HEK293T (cell line): Measurements from ENCODE around the gene PRELID3B.

Experiments used
- CTCF ChIA-PET: fragments of 350-600 bp; formaldehyde crosslinking; extraction: SDS; loops from one replicate; lab custom pipeline; 2021; ENCODE audit warnings: antibody characterized with exemption, inconsistent platforms; lab: Yijun Ruan, JAX
- POLR2A ChIA-PET: fragments of 350-600 bp; formaldehyde crosslinking; extraction: SDS; loops from one replicate; lab custom pipeline; 2020; ENCODE audit warnings: antibody characterized with exemption, inconsistent platforms; lab: Yijun Ruan, JAX
- DNase-seq: peaks from one replicate; pipeline ENCODE4 v3.0.0; 2012; ENCODE audit warnings: mixed read lengths; ENCODE audit errors: extremely low spot score
- ARNT ChIP-seq: fragments of 450-650 bp; IDR thresholded peaks from 2 replicates; pipeline ENCODE4 v1.6.1; 2017; ENCODE audit warnings: mild to moderate bottlenecking
- BHLHE40 ChIP-seq: fragments of 450-650 bp; IDR thresholded peaks from 2 replicates; pipeline ENCODE4 v1.6.1; 2016; ENCODE audit warnings: mild to moderate bottlenecking, moderate library complexity, borderline replicate concordance
- CTBP1 ChIP-seq: fragments of 450-650 bp; IDR thresholded peaks from 2 replicates; pipeline ENCODE4 v1.6.1; 2016; ENCODE audit warnings: borderline replicate concordance
- ELF4 ChIP-seq: fragments of 450-650 bp; IDR thresholded peaks from 2 replicates; pipeline ENCODE4 v1.6.1; 2017; ENCODE audit warnings: antibody characterized with exemption
- FOXA1 ChIP-seq: fragments of 450-650 bp; IDR thresholded peaks from 2 replicates; pipeline ENCODE4 v1.6.1; 2016; ENCODE audit warnings: mild to moderate bottlenecking
- FOXK2 ChIP-seq: fragments of 450-650 bp; IDR thresholded peaks from 2 replicates; pipeline ENCODE4 v1.6.1; 2016; ENCODE audit warnings: mild to moderate bottlenecking
- FOXM1 ChIP-seq: fragments of 450-650 bp; IDR thresholded peaks from 2 replicates; pipeline ENCODE4 v1.6.1; 2017; ENCODE audit warnings: mild to moderate bottlenecking, borderline replicate concordance
- HDGF ChIP-seq: fragments of 450-650 bp; IDR thresholded peaks from 2 replicates; pipeline ENCODE4 v1.6.1; 2017; ENCODE audit warnings: antibody characterized with exemption, borderline replicate concordance
- L3MBTL2 ChIP-seq: fragments of 450-650 bp; conservative IDR thresholded peaks from 2 replicates; pipeline ENCODE4 v1.6.1; 2016; ENCODE audit warnings: mild to moderate bottlenecking
- LEF1 ChIP-seq: fragments of 450-650 bp; IDR thresholded peaks from 2 replicates; pipeline ENCODE4 v1.6.1; 2017; ENCODE audit warnings: mild to moderate bottlenecking, borderline replicate concordance
- NFRKB ChIP-seq: fragments of 450-650 bp; IDR thresholded peaks from 2 replicates; pipeline ENCODE4 v1.6.1; 2016; ENCODE audit warnings: mild to moderate bottlenecking, moderate library complexity
- PKNOX1 ChIP-seq: fragments of 450-650 bp; IDR thresholded peaks from 2 replicates; pipeline ENCODE4 v1.6.1; 2016
- SP1 ChIP-seq: fragments of 450-650 bp; IDR thresholded peaks from 2 replicates; pipeline ENCODE4 v1.6.1; 2017
- SUZ12 ChIP-seq: fragments of 450-650 bp; IDR thresholded peaks from 2 replicates; pipeline ENCODE4 v1.6.1; 2016; ENCODE audit warnings: mild to moderate bottlenecking
- TARDBP ChIP-seq: fragments of 450-650 bp; IDR thresholded peaks from 2 replicates; pipeline ENCODE4 v1.6.1; 2016
- ZNF384 ChIP-seq: fragments of 450-650 bp; IDR thresholded peaks from 2 replicates; pipeline ENCODE4 v1.6.1; 2016

The PRELID3B gene

DNA sequence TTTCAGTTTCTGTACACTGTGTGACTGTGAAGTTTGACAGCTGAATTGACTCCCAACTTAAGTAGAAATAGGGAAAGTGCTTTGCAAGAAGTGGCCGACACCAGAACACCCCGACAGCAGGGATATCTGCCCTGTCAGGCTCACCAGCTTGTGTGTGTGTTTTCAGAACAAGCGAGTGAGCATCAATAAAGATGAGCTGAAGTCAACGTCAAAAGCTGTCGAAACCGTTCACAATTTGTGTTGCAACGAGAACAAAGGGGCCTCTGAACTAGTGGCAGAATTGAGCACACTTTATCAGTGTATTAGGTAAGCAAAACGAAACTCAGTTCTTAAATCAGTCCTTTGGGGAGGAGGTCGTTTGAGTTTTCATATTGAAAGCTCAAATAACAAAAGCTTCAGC is 50.9 kb downstream of the PRELID3B start:
- POLR2A ChIA-PET = interaction anchor here (4.4 kb wide), 1 partner anchor 10 kb away, joined by 19 read pairs; the partner anchor contains the start of gene NELFCD

GRCh38 chr20:58990651-58991445 is 51.7 kb downstream of the PRELID3B start:
- DNase-seq = no peak
- ChIA-PET POLR2A (interaction anchor here (4.4 kb wide), 1 partner anchor 9 kb away, joined by 19 read pairs; the partner anchor contains the start of gene NELFCD), CTCF (no interaction called here)
- TF ChIP-seq FOXA1 (no peak), PKNOX1 (no peak), BHLHE40 (no peak), FOXK2 (no peak), CTBP1 (no peak)

More for the DNA sequence above, 50.9 kb downstream of the PRELID3B start:
- TF ChIP-seq HDGF (no peak), NFRKB (no peak)
- CTCF ChIA-PET = no interaction called here
- DNase-seq = no peak

- TF ChIP-seq CTBP1 = no peak
- TF ChIP-seq TARDBP = no peak
- no peak for TF ChIP-seq LEF1
- POLR2A ChIA-PET = no interaction called here
- CTCF ChIA-PET = interaction anchor here (1.2 kb wide), 1 partner anchor 43 kb away, joined by 4 read pairs; no protein-coding TSS in a partner anchor
- DNase-seq = no peak
Observed at GRCh38 chr20:58989196-58989595, 53.4 kb downstream of the PRELID3B start.

- TF ChIP-seq FOXM1 (no peak), ZNF384 (no peak)
- no peak for DNase-seq
- CTCF ChIA-PET = interaction anchor here (1.2 kb wide), 1 partner anchor 44 kb away, joined by 4 read pairs; no protein-coding TSS in a partner anchor
- POLR2A ChIA-PET = no interaction called here
Observed at GRCh38 chr20:58988565-58988882, 54.1 kb downstream of the PRELID3B start.

DNA sequence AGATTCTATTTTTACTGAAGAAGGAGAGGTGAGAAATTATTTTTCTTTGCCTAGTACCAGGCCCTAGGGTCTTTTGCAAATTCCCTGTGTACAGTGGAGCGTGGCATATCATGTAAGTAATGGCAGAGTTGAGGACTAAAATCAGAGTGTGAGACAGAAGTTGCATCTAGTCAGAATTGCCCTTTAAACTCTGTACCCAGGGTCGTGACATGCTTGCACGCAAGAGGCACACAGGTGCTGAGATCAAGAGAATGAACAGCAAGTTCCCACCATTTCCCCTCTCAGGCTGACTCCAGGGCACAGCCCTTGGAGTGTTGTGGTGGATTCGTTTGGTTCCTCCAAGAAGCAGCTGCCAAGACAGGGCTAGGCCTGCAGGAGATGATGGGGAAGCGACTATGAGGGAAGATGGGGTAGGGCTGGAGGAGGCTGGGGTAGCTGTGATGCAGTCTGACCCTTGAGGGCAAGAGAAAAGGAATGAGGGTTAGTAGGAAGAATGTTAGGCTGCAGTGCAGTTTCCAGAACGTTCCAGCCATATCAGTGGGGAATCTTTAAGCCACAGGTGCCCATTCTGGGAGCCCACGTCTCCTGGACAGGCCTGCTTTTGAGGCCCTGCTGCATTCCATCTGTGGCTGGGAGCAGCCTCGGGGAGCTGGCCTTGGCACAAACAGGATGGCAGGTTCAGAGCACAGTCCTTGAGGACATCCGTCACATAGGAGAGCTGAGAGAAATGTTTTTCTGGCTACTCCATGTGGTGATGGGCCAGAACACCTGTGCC is 54.6 kb downstream of the PRELID3B start:
- TF ChIP-seq FOXA1 (no peak), ARNT (no peak), BHLHE40 (no peak), SP1 (no peak), SUZ12 (no peak), L3MBTL2 (no peak), FOXK2 (no peak), ZNF384 (no peak), NFRKB (no peak)
- CTCF ChIA-PET = interaction anchor here (1.2 kb wide), 1 partner anchor 45 kb away, joined by 4 read pairs; no protein-coding TSS in a partner anchor
- no peak for DNase-seq
- POLR2A ChIA-PET = no interaction called here

- TF ChIP-seq L3MBTL2 (no peak), SP1 (no peak), TARDBP (no peak), ZNF384 (no peak), ARNT (no peak)
- POLR2A ChIA-PET = no interaction called here
- no peak for DNase-seq
- CTCF ChIA-PET = no interaction called here
Observed at GRCh38 chr20:58986968-58987517, 55.5 kb downstream of the PRELID3B start.

- no peak for DNase-seq
- CTCF ChIA-PET = no interaction called here
- TF ChIP-seq PKNOX1 (no peak), ARNT (no peak), NFRKB (no peak), FOXA1 (no peak), FOXK2 (no peak), ZNF384 (no peak), ELF4 (no peak), SP1 (no peak), CTBP1 (no peak), FOXM1 (no peak), TARDBP (no peak), SUZ12 (no peak), BHLHE40 (no peak), LEF1 (no peak), L3MBTL2 (no peak), HDGF (no peak)
- POLR2A ChIA-PET = no interaction called here
Observed at GRCh38 chr20:58986286-58986967, 56.2 kb downstream of the PRELID3B start.
